CD14-positive monocyte (primary cell): ENCODE measurements around the gene SYNJ2. TPM values are rescaled to one million over a fixed set of nuclear protein-coding genes. Genes with fewer than 3 reads are reported as not detected.

Source experiments
- DNase-seq, 3 donors: peaks; one replicate each; pipeline ENCODE4 v3.0.0-alpha.2; 2011 to 2022
- H2AFZ ChIP-seq: 2 replicates; pipeline ENCODE4 v1.6.0; 2012; ENCODE audit warnings: mild to moderate bottlenecking, low read depth, low read length, inconsistent platforms; ENCODE audit not compliant: insufficient read depth, poor library complexity, severe bottlenecking
- H3K27ac ChIP-seq, 2 donors: 1 replicate in 1 of 2; 2 replicates in 1 of 2; pipeline ENCODE4 v1.5.1; 2012 to 2013; ENCODE audit warnings: low read length in 2 of 2, control low read depth in 1 of 2, inconsistent platforms in 1 of 2, low read depth in 1 of 2, mild to moderate bottlenecking in 1 of 2
- H3K27me3 ChIP-seq, 2 donors: one replicate each; pipeline versions ENCODE4 v1.6.0 to v1.6.1; 2011 to 2013; ENCODE audit warnings: low read length in 2 of 2; ENCODE audit not compliant: control insufficient read depth in 2 of 2, insufficient read depth in 2 of 2
- H3K36me3 ChIP-seq, 2 donors: replicated peaks in 1 of 2; 1 replicate in 1 of 2; 2 replicates in 1 of 2; pipeline versions ENCODE4 v1.5.1 to v1.6.1; 2012 to 2013; ENCODE audit warnings: low read length in 2 of 2, control low read depth in 1 of 2, inconsistent platforms in 1 of 2, mild to moderate bottlenecking in 1 of 2; ENCODE audit not compliant: insufficient read depth in 2 of 2, control insufficient read depth in 1 of 2
- H3K4me1 ChIP-seq, 2 donors: 1 replicate in 1 of 2; 2 replicates in 1 of 2; pipeline versions ENCODE4 v1.5.1 to v1.6.1; 2012 to 2013; ENCODE audit warnings: low read length in 2 of 2, control low read depth in 1 of 2, inconsistent platforms in 1 of 2, mild to moderate bottlenecking in 1 of 2, moderate library complexity in 1 of 2; ENCODE audit not compliant: insufficient read depth in 2 of 2, control insufficient read depth in 1 of 2
- H3K4me2 ChIP-seq: replicated peaks from 2 replicates; pipeline ENCODE3; 2012; ENCODE audit warnings: low read length, moderate library complexity, mild to moderate bottlenecking; ENCODE audit not compliant: poor library complexity, severe bottlenecking; ENCODE audit errors: extremely low read depth
- H3K4me3 ChIP-seq, 3 experiments: fragments of 200-600 bp in 1 of 3; sonication (generic) in 1 of 3; replicated peaks in 1 of 3; 1 replicate in 2 of 3; 2 replicates in 1 of 3; pipeline ENCODE4 v1.5.1; 2011 to 2013; ENCODE audit warnings: low read length in 3 of 3, mild to moderate bottlenecking in 3 of 3, control low read depth in 2 of 3, low read depth in 2 of 3, inconsistent platforms in 1 of 3, moderate library complexity in 1 of 3
- H3K79me2 ChIP-seq: 2 replicates; pipeline ENCODE4 v1.6.0; 2012; ENCODE audit warnings: mild to moderate bottlenecking, control low read depth, inconsistent platforms, low read length, moderate library complexity; ENCODE audit not compliant: insufficient read depth
- H3K9ac ChIP-seq: 2 replicates; pipeline ENCODE4 v1.6.0; 2017; ENCODE audit warnings: low read length, mild to moderate bottlenecking; ENCODE audit not compliant: insufficient read depth, poor library complexity, severe bottlenecking
- H3K9me3 ChIP-seq, 2 donors: replicated peaks in 1 of 2; 1 replicate in 1 of 2; 2 replicates in 1 of 2; pipeline versions ENCODE4 v1.5.1 to v1.6.1; 2012 to 2013; ENCODE audit warnings: low read length in 2 of 2, control low read depth in 1 of 2; ENCODE audit not compliant: control insufficient read depth in 1 of 2, insufficient read depth in 1 of 2
- H4K20me1 ChIP-seq: 2 replicates; pipeline ENCODE4 v1.6.0; 2012; ENCODE audit warnings: mild to moderate bottlenecking, low read length, control low read depth, moderate library complexity; ENCODE audit not compliant: insufficient read depth
- H3K27ac Mint-ChIP-seq, 7 donors: one replicate each; pipeline ENCODE4 v1.8.0; 2020; ENCODE audit warnings: mild to moderate bottlenecking in 7 of 7, mixed read lengths in 7 of 7, moderate library complexity in 6 of 7, inconsistent platforms in 2 of 7
- H3K27me3 Mint-ChIP-seq, 3 donors: one replicate each; pipeline ENCODE4 v1.8.0; 2021 to 2022; ENCODE audit warnings: low read depth in 3 of 3, mild to moderate bottlenecking in 3 of 3, mixed read lengths in 3 of 3, moderate library complexity in 3 of 3, inconsistent platforms in 1 of 3
- H3K36me3 Mint-ChIP-seq, 2 donors: one replicate each; pipeline ENCODE4 v1.8.0; 2020; ENCODE audit warnings: mixed read lengths in 2 of 2, inconsistent platforms in 1 of 2, mild to moderate bottlenecking in 1 of 2
- H3K4me1 Mint-ChIP-seq: one replicate; pipeline ENCODE4 v1.8.0; 2020; ENCODE audit warnings: mild to moderate bottlenecking, mixed read lengths
- H3K4me3 Mint-ChIP-seq, 2 donors: one replicate each; pipeline ENCODE4 v1.8.0; 2020; ENCODE audit warnings: mild to moderate bottlenecking in 2 of 2, mixed read lengths in 2 of 2, moderate library complexity in 1 of 2
- H3K9me3 Mint-ChIP-seq, 7 donors: one replicate each; pipeline ENCODE4 v1.8.0; 2020 to 2022; ENCODE audit warnings: mixed read lengths in 7 of 7, mild to moderate bottlenecking in 6 of 7, moderate library complexity in 6 of 7, inconsistent platforms in 2 of 7
- WGBS: methylation state at CpG from one replicate; pipeline ENCODE4 v1.1.5; 2013; ENCODE audit warnings: missing lambda C conversion rate; ENCODE audit not compliant: insufficient coverage; 5-methylcytosine and 5-hydroxymethylcytosine counted together
- intact Hi-C, 2 donors: fragments of 100-400 bp; cut with micrococcal nuclease; formaldehyde crosslinking; loops; one replicate each; pipeline versions ENCODE4 v1.15.0 to v1.15.1; 2023
- polyA plus RNA-seq, 3 donors: library from polyadenylated mRNA; depleted of rRNA in 1 of 3; unstranded in 2 of 3; stranded (reverse) in 1 of 3; fragments of 300-500 nt in 2 of 3; fragments of >200 nt in 1 of 3; fragmentation: Illumina TruSeq in 2 of 3; gene quantifications; 1 replicate in 2 of 3; 2 replicates in 1 of 3; pipeline ENCODE4 v1.2.3, GENCODE V29; 2012 to 2021
- TF ChIP-seq, protein P1 (sequence below): fragments of 200-600 bp; IDR thresholded peaks from one replicate; pipeline ENCODE4 v1.8.0; 2022; ENCODE audit warnings: antibody characterized with exemption, mild to moderate bottlenecking

SYNJ2 gene
- polyA plus RNA-seq, 3 donors: 0.82 to 2.0 (median 1.6) TPM

DNA sequence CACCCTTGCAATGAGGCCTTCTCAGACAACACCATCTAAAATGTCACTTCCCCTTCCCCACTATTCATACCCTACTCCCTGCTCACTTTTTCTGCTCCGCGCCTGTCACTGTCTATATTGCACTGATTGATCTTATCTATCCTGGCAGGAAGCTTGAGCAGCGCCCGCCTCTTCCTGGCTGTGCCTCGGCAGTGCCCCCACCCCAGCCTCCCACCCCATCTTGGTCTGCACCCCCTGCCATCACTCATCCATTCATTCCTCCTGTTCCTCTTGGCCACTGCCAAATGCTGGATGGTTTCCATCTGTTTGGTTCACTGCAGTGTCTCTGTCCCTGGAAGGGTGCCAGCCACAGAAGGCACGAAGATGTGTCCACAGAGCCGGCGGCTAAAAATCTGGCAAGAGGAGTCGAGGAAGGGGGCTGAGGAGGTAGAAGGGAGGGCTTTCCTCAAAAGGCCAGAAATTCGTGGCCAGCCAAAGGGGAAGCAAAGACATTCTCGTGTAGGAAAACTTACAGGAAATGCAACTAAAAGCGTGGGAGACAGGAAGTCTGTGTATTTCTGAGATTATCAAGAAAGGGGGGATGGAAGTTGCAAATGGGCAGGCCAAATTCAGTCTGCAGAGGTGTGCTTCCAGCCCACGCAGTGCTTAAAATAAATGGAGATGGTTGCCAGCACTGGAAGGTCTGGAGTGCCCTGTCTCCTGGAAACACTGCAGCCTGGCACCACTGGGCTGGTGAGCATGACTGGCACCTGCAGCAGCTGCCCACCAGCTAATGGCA, 27.6 kb downstream of the SYNJ2 start:
- H2AFZ ChIP-seq: peak overlapping the region; percentile 36
- H3K9me3 ChIP-seq: no peaks in the 10 kb centered on the region
- Mint-ChIP-seq H3K27me3 (peaks cover 3 to 4% (median 3%) of the 10 kb centered on the region in 3 donors), H3K4me1 (peaks cover 37% of the 10 kb centered on the region), H3K36me3 (peaks cover 0 to 6% of the 10 kb centered on the region in 2 donors), H3K9me3 (peaks cover 0 to 4% (median 2%) of the 10 kb centered on the region in 7 donors), H3K4me3 (peak overlapping the region; percentile 58 to 86), H3K27ac (peak overlapping the region; percentile 69 to 93 (median 83))
- no peaks in the 10 kb centered on the region for H4K20me1 ChIP-seq
- H3K9ac ChIP-seq: no peak overlapping the region
- 3% methylated on average over 13 of the region's 13 CpGs for WGBS
- DNase-seq: peak; percentile 29 to 52 (median 40)
- H3K4me1 ChIP-seq: peaks cover 28% of the 10 kb centered on the region in 2 donors
- H3K36me3 ChIP-seq: no peaks in the 10 kb centered on the region
- no peaks in the 10 kb centered on the region for H3K27me3 ChIP-seq
- peak overlapping the region in 2 of 3 experiments; percentile 0 to 37 for H3K4me3 ChIP-seq
- peak overlapping the region; percentile 13 to 24 for H3K27ac ChIP-seq
- H3K79me2 ChIP-seq: no peaks in the 10 kb centered on the region
- TF ChIP-seq, protein P1, sequence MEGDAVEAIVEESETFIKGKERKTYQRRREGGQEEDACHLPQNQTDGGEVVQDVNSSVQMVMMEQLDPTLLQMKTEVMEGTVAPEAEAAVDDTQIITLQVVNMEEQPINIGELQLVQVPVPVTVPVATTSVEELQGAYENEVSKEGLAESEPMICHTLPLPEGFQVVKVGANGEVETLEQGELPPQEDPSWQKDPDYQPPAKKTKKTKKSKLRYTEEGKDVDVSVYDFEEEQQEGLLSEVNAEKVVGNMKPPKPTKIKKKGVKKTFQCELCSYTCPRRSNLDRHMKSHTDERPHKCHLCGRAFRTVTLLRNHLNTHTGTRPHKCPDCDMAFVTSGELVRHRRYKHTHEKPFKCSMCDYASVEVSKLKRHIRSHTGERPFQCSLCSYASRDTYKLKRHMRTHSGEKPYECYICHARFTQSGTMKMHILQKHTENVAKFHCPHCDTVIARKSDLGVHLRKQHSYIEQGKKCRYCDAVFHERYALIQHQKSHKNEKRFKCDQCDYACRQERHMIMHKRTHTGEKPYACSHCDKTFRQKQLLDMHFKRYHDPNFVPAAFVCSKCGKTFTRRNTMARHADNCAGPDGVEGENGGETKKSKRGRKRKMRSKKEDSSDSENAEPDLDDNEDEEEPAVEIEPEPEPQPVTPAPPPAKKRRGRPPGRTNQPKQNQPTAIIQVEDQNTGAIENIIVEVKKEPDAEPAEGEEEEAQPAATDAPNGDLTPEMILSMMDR: no peak
- intact Hi-C loops: loop anchor here in 1 of 2 donors (5.0 kb wide), 1 partner anchor 63 kb away; no protein-coding TSS in a partner anchor
- H3K4me2 ChIP-seq: peak overlapping the region; percentile 62

DNA sequence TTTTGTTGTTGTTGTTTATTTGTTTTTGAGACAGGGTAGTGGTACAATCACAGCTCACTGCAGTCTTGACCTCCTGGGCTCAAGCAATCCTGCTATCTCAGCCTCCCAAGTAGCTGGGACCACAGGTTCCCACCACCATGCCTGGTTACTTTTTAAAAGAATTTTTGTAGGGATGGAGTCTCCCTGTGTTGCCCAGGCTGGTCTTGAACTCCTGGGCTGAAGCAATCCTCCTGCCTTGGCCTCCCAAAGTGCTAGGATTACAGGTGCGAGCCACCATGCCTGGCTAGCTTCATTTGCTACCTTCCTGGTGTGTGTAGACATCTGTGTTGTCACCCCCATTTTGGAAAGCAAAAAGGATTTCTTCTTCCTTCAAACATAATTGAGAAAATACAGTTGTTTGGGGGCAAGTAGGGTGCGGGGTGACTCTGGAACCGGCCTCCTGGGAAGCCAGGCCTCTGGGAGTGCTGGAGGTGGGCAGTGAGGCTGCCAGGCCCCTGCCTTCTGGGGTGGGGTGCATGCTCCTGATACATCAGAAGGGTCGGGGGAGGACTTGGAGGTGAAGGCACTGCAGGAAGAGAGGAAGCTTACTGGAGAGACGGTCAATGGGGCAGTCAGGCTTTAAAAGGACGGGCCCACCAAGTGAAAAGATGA, 28.4 kb downstream of the SYNJ2 start:
- no peaks in the 10 kb centered on the region for H3K79me2 ChIP-seq
- peak overlapping the region; percentile 36 for H2AFZ ChIP-seq
- no peaks in the 10 kb centered on the region for H3K36me3 ChIP-seq
- peak overlapping the region in 1 of 3 experiments; percentile 37 for H3K4me3 ChIP-seq
- WGBS: 98% methylated on average over 4 of the region's 6 CpGs
- intact Hi-C loops: loop anchor here in 1 of 2 donors (5.0 kb wide), 1 partner anchor 62 kb away; no protein-coding TSS in a partner anchor
- H3K4me1 Mint-ChIP-seq: peaks cover 36% of the 10 kb centered on the region
- no peaks in the 10 kb centered on the region for H4K20me1 ChIP-seq
- peak overlapping the region in 3 of 7 donors; percentile 20 to 48 (median 33) for H3K27ac Mint-ChIP-seq
- H3K9me3 ChIP-seq: no peaks in the 10 kb centered on the region
- H3K27ac ChIP-seq: no peak overlapping the region
- peaks cover 3 to 4% (median 4%) of the 10 kb centered on the region in 3 donors for H3K27me3 Mint-ChIP-seq
- H3K36me3 Mint-ChIP-seq: peaks cover 0 to 6% of the 10 kb centered on the region in 2 donors
- H3K4me3 Mint-ChIP-seq: peak overlapping the region in 1 of 2 donors; percentile 86
- peaks cover 0 to 4% (median 2%) of the 10 kb centered on the region in 7 donors for H3K9me3 Mint-ChIP-seq
- no peak for DNase-seq
- H3K9ac ChIP-seq: no peak overlapping the region
- TF ChIP-seq, protein P1: no peak
- H3K4me2 ChIP-seq: peak overlapping the region; percentile 62
- peaks cover 23 to 25% of the 10 kb centered on the region in 2 donors for H3K4me1 ChIP-seq
- H3K27me3 ChIP-seq: no peaks in the 10 kb centered on the region
